SH-SY5Y (cell line): ENCODE results near the gene FBXL17.

Experiments used
- GATA2 ChIP-seq: IDR thresholded peaks from 2 replicates; pipeline ENCODE4 v1.6.1; 2011; ENCODE audit warnings: mild to moderate bottlenecking, low read depth, low read length
- GATA3 ChIP-seq: IDR thresholded peaks from 2 replicates; pipeline ENCODE4 v1.6.1; 2011; ENCODE audit warnings: low read depth, mild to moderate bottlenecking, low read length, moderate library complexity

GRCh38 chr5:107830750-107831149, 551.1 kb downstream of the FBXL17 start:
- no peak for TF ChIP-seq GATA3
- no peak for TF ChIP-seq GATA2
